ENCODE data around the gene WWOX. TPM values are rescaled to one million over a fixed set of nuclear protein-coding genes. Genes with fewer than 3 reads are reported as not detected.

The WWOX gene
- total RNA-seq, 1 experiment from 2014 or later: 15.6 TPM

DNA sequence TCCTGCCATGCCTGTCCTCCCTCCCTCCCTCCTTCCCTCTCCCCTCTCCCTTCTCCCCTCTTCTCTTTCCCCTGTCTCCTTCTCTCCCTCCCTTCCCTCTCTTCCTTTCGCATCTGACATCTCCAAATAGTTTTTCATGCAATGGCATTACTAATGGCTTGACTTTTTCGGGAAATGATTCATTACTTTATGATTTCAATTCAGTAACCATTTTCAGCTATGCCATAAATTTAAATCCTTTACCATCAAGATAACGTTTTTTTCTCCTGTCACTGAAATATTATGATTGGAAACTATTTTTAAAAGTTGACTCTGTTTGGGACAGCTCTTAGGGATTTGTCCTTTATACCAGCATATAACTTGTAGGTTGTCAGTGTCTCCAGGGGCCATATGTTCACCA is 201.0 kb downstream of the WWOX start:
- Histone ChIP-seq H2AK5ac (ENCODE audit: insufficient read length, low read length) (no peak overlapping the region), H3K4me1 (ENCODE audit: insufficient read depth, low read length) (no peaks in the 10 kb centered on the region)

More for the DNA sequence above, 201.0 kb downstream of the WWOX start:
- Histone ChIP-seq H3K56ac (ENCODE audit: insufficient read length, low read depth, low read length) (no peak overlapping the region), H2AFZ (ENCODE audit: low read length) (no peak overlapping the region), H3K27me3 (ENCODE audit: insufficient read depth, low read length) (no peaks in the 10 kb centered on the region), H2BK5ac (ENCODE audit: insufficient read length, low read length) (no peak overlapping the region), H3K23ac (ENCODE audit: insufficient read length, low read depth, low read length) (no peak overlapping the region), H3K79me2 (ENCODE audit: insufficient read depth, low read length) (no peaks in the 10 kb centered on the region), H4K20me1 (ENCODE audit: control insufficient read depth, insufficient read depth, insufficient read length) (no peaks in the 10 kb centered on the region), H3K9me3 (ENCODE audit: control insufficient read depth, low read depth, low read length) (no peaks in the 10 kb centered on the region), H3K79me1 (ENCODE audit: insufficient read depth, low read depth, low read length, poor library complexity, severe bottlenecking) (no peaks in the 10 kb centered on the region), H4K5ac (ENCODE audit: insufficient read length, low read depth, low read length) (no peak overlapping the region), H2BK15ac (ENCODE audit: low read depth, low read length) (no peak overlapping the region), H3K9ac (ENCODE audit: extremely low read depth, insufficient read length, low read length) (no peak overlapping the region), H2BK20ac (ENCODE audit: low read depth, low read length, poor library complexity, severe bottlenecking) (no peak overlapping the region), H3K18ac (ENCODE audit: insufficient read length, low read depth, low read length) (no peak overlapping the region), H3K4me2 (ENCODE audit: insufficient read depth, insufficient read length, low read length) (no peak overlapping the region), H3K27ac (ENCODE audit: insufficient read length, low read depth, low read length) (no peak overlapping the region), H3K4ac (ENCODE audit: low read depth, low read length) (no peak overlapping the region), H2BK12ac (ENCODE audit: insufficient read length, low read depth, low read length) (no peak overlapping the region), H4K8ac (replicated peaks; ENCODE audit: insufficient read length, low read depth, low read length) (no peak overlapping the region), H3K14ac (ENCODE audit: insufficient read depth, low read length) (no peak overlapping the region), H3T11ph (ENCODE audit: low read length) (no peak overlapping the region), H4K91ac (ENCODE audit: insufficient read length, low read depth, low read length) (no peak overlapping the region), H2BK120ac (ENCODE audit: low read depth, low read length, poor library complexity, severe bottlenecking) (no peak overlapping the region), H3K23me2 (ENCODE audit: insufficient read length, low read depth, low read length, poor library complexity, severe bottlenecking) (no peaks in the 10 kb centered on the region)
- no CpG with 5 or more reads among the region's 3 CpGs for WGBS (ENCODE audit: extremely low coverage, insufficient read length, low lambda C conversion rate)
- Mint-ChIP-seq H3K4me3 (no peak overlapping the region), H3K27me3 (ENCODE audit: low read depth) (no peaks in the 10 kb centered on the region), H3K4me1 (peaks cover 4 to 5% of the 10 kb centered on the region in 2 experiments; a peak in 3 of 4 replicates), H3K27ac (no peak overlapping the region), H3K9me3 (no peaks in the 10 kb centered on the region), H3K36me3 (ENCODE audit: insufficient read depth in 1 of 3, low read depth in 3 of 3) (no peaks in the 10 kb centered on the region)
- DNase-seq: no peak
- TF ChIP-seq, protein P1, sequence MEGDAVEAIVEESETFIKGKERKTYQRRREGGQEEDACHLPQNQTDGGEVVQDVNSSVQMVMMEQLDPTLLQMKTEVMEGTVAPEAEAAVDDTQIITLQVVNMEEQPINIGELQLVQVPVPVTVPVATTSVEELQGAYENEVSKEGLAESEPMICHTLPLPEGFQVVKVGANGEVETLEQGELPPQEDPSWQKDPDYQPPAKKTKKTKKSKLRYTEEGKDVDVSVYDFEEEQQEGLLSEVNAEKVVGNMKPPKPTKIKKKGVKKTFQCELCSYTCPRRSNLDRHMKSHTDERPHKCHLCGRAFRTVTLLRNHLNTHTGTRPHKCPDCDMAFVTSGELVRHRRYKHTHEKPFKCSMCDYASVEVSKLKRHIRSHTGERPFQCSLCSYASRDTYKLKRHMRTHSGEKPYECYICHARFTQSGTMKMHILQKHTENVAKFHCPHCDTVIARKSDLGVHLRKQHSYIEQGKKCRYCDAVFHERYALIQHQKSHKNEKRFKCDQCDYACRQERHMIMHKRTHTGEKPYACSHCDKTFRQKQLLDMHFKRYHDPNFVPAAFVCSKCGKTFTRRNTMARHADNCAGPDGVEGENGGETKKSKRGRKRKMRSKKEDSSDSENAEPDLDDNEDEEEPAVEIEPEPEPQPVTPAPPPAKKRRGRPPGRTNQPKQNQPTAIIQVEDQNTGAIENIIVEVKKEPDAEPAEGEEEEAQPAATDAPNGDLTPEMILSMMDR (conservative IDR thresholded peaks at IDR 0.05): no peak
